GM21526 (cell line): ENCODE results near the gene GLI2.

Experiments
- ATAC-seq: cut with Tn5 transposase; IDR thresholded peaks from one replicate; pipeline ENCODE4 v1.9.1; 2021; ENCODE audit warnings: moderate library complexity; ENCODE audit not compliant: unreplicated experiment, low FRiP score

The GLI2 gene

GRCh38 chr2:120735746-120736170 lies at the start of gene GLI2:
TSS of gene GLI2 (plus strand) at chr2:120735868. CDS start at chr2:120797321, 61,453 bp downstream.
- ATAC-seq, result no peak

- no peak for ATAC-seq
These were observed 49.7 kb upstream of the GLI2 start for GRCh38 chr2:120685974-120686297.

- no peak for ATAC-seq
These were observed 49.0 kb upstream of the GLI2 start for GRCh38 chr2:120686511-120687168.

- ATAC-seq, result no peak
These were observed 48.5 kb upstream of the GLI2 start for GRCh38 chr2:120687210-120687609.

- no peak for ATAC-seq
These were observed 45.1 kb upstream of the GLI2 start for GRCh38 chr2:120690521-120690920.

GRCh38 chr2:120691410-120691809 lies 44.3 kb upstream of the GLI2 start:
- ATAC-seq, result no peak

- ATAC-seq, result no peak
These were observed 43.0 kb upstream of the GLI2 start for GRCh38 chr2:120692691-120693090.

GRCh38 chr2:120693121-120693520 lies 42.5 kb upstream of the GLI2 start:
- no peak for ATAC-seq

- no peak for ATAC-seq
These were observed 41.6 kb upstream of the GLI2 start for GRCh38 chr2:120694034-120694433.

- no peak for ATAC-seq
These were observed 38.2 kb upstream of the GLI2 start for GRCh38 chr2:120697471-120697870.

- ATAC-seq, result no peak
These were observed 36.4 kb upstream of the GLI2 start for GRCh38 chr2:120699292-120699691.

GRCh38 chr2:120700659-120701058 lies 35.0 kb upstream of the GLI2 start:
- ATAC-seq, result no peak

GRCh38 chr2:120701096-120701495 lies 34.6 kb upstream of the GLI2 start:
- ATAC-seq, result no peak

GRCh38 chr2:120701499-120701898 lies 34.2 kb upstream of the GLI2 start:
- no peak for ATAC-seq

- ATAC-seq, result no peak
These were observed 33.6 kb upstream of the GLI2 start for GRCh38 chr2:120702061-120702460.

GRCh38 chr2:120702801-120703200 lies 32.9 kb upstream of the GLI2 start:
- no peak for ATAC-seq

- no peak for ATAC-seq
These were observed 32.2 kb upstream of the GLI2 start for GRCh38 chr2:120703330-120703994.

- ATAC-seq, result no peak
These were observed 31.0 kb upstream of the GLI2 start for GRCh38 chr2:120704696-120705095.

GRCh38 chr2:120707816-120708215 lies 27.9 kb upstream of the GLI2 start:
- ATAC-seq, result no peak

GRCh38 chr2:120708944-120709607 lies 26.6 kb upstream of the GLI2 start:
- no peak for ATAC-seq

- ATAC-seq, result no peak
These were observed 26.0 kb upstream of the GLI2 start for GRCh38 chr2:120709608-120710041.

- no peak for ATAC-seq
These were observed 25.4 kb upstream of the GLI2 start for GRCh38 chr2:120710256-120710655.
